SKM-1 (cell line): ENCODE results near the gene NSUN5.
"Not testable (repeated sequence)": the region's sequence is repeated elsewhere in the genome, so short reads cannot be mapped to it uniquely, and the experiment has no call there.

Experiments
- DNase-seq: peaks from one replicate; lab custom pipeline; 2025; ENCODE audit not compliant: unreplicated experiment; lab: John Stamatoyannopoulos, UW

The NSUN5 gene

DNA sequence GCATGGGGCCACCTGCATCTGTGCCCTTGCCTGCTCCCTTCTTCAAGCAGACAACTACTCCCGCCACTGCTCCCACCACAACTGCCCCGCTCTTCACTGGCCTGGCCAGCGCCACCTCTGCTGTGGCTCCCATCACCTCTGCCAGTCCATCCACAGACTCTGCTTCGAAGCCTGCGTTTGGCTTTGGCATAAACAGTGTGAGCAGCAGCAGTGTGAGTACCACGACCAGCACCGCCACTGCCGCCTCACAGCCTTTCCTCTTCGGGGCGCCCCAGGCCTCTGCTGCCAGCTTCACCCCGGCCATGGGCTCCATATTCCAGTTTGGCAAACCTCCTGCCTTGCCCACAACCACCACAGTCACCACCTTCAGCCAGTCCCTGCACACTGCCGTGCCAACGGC is 11.4 kb downstream of the NSUN5 start:
- not testable (repeated sequence) for DNase-seq

DNA sequence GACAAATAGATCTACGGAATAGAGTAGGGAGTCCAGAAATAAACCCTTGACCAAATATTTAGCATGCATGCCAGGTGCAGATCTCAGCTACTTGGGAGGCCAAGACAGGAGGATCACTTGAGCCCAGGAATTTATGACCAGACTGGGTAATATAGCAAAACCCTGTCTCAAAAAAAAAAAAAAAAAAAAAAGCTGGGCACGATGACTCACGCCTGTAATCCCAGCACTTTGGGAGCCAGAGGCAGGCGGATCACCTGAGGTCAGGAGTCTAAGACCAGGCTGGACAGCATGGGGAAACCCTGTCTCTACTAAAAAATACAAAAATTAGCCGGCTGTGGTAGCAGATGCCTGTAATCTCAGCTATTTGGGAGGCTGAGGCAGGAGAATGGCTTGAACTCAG is 31.4 kb downstream of the NSUN5 start:
- DNase-seq = not testable (repeated sequence)

DNA sequence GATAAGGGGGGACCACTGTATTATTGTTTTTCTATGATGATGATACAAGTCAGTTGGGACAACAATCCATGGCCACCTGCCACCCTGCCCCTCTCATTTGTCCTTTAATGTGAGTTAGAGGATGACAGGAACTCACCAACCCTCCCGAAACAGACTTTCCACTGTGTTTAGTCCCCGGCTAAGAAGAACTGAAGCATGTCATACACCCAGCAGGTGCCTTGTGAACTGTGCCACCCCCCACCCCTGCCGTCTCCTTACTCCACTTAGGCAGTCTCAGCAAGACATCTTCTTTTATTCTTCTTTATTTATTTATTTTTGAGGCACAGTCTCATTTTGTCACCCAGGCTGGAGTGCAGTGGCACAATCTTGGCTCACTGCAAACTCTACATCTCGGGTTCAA is 40.8 kb downstream of the NSUN5 start:
- DNase-seq = not testable (repeated sequence)

DNA sequence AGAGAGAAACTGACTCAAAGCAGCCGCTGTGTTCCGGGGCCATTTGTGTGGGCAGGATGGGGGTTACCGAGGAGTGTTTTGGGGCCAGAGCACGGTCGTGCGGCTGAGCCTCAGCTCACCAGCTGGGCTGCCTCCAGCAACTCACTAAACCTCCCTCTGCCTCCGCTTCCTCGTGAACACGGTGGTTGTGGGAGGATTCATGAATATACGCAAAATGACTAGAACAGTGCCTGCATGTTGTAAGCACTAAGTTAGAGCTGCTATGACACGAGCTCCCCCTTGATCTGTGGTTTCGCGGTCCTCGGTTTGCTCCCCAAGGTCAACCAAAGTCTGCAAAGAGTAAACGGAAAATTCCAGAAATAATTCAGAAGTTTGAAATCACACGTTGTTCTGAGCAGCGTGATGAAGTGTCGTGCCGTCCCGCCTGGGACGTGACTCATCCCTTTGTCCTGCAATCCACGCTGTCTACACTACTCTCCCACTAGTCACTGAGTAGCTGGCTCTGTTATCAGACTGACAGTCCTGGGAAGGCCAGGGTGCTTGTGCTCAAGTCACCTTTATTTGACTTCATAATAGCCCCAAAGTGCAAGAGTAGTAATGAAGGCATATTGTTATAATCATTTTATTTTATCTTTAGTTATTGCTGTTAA is 41.8 kb downstream of the NSUN5 start:
- not testable (repeated sequence) for DNase-seq

DNA sequence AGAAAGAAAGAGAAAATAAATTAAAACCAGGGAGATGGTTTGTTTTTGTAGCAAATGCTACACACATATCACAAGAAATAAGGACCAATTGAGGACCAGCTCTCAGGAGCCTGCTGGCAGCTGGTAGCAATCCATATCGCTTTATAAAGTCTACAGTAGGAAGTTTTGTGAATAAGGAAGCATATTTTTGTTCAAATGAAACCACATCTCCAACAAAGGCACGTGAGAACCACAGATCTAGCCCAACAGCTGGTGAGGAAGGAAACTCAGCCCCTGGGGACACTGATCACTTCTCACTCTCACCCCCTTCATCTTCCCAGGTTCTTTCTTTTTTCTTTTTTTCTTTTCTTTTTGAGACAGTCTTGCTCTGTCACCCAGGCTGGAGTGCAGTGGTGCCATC is 46.2 kb downstream of the NSUN5 start:
- not testable (repeated sequence) for DNase-seq
